ENCODE data around the gene APOL1. TPM values are rescaled to one million over a fixed set of nuclear protein-coding genes. Genes with fewer than 3 reads are reported as not detected.

APOL1 gene
- total and polyA plus RNA-seq, 4 donors: 7.7 to 129 (median 59.5) TPM

GRCh38 chr22:36221799-36222751 lies 30.9 kb upstream of the APOL1 start:
- Histone ChIP-seq H3K4me3 (ENCODE audit: low read depth in 1 of 3, low read length in 3 of 3) (no peak overlapping the region), H3K27ac (ENCODE audit: low read depth in 1 of 2, low read length in 2 of 2) (no peak overlapping the region), H3K4me1 (ENCODE audit: control insufficient read depth in 4 of 4, insufficient read depth in 4 of 4, low read length in 3 of 4) (peaks cover 0 to 7% (median 2%) of the 10 kb centered on the region in 4 donors), H3K9me3 (ENCODE audit: control insufficient read depth in 4 of 4, low read length in 3 of 4) (no peaks in the 10 kb centered on the region), H3K9ac (ENCODE audit: low read depth in 1 of 2, low read length in 2 of 2) (no peak overlapping the region), H3K36me3 (ENCODE audit: control insufficient read depth in 4 of 4, insufficient read depth in 3 of 4, low read depth in 1 of 4, low read length in 3 of 4) (peaks cover 0 to 2% (median 0%) of the 10 kb centered on the region in 4 donors), H3K27me3 (ENCODE audit: control insufficient read depth in 4 of 4, insufficient read depth in 4 of 4, low read length in 3 of 4) (no peaks in the 10 kb centered on the region)
- TF ChIP-seq JUND (IDR thresholded peaks at IDR 0.05) (no peak), FOXA1 (IDR thresholded peaks at IDR 0.05) (no peak), EGR1 (IDR thresholded peaks at IDR 0.05; ENCODE audit: low read depth in 2 of 2) (no peak), TAF1 (conservative IDR thresholded peaks at IDR 0.05) (no peak), SP1 (IDR thresholded peaks at IDR 0.05) (no peak), MAX (IDR thresholded peaks at IDR 0.05) (no peak), YY1 (IDR thresholded peaks at IDR 0.05) (no peak), RAD21 (IDR thresholded peaks at IDR 0.05) (peak; percentile 85 to 90), FOXA2 (IDR thresholded peaks at IDR 0.05) (no peak), REST (IDR thresholded peaks at IDR 0.05) (no peak), HNF4G (IDR thresholded peaks at IDR 0.05) (no peak)
- TF ChIP-seq, protein P1, sequence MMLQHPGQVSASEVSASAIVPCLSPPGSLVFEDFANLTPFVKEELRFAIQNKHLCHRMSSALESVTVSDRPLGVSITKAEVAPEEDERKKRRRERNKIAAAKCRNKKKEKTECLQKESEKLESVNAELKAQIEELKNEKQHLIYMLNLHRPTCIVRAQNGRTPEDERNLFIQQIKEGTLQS (IDR thresholded peaks at IDR 0.05): no peak
- TF ChIP-seq, protein P2, sequence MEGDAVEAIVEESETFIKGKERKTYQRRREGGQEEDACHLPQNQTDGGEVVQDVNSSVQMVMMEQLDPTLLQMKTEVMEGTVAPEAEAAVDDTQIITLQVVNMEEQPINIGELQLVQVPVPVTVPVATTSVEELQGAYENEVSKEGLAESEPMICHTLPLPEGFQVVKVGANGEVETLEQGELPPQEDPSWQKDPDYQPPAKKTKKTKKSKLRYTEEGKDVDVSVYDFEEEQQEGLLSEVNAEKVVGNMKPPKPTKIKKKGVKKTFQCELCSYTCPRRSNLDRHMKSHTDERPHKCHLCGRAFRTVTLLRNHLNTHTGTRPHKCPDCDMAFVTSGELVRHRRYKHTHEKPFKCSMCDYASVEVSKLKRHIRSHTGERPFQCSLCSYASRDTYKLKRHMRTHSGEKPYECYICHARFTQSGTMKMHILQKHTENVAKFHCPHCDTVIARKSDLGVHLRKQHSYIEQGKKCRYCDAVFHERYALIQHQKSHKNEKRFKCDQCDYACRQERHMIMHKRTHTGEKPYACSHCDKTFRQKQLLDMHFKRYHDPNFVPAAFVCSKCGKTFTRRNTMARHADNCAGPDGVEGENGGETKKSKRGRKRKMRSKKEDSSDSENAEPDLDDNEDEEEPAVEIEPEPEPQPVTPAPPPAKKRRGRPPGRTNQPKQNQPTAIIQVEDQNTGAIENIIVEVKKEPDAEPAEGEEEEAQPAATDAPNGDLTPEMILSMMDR (IDR thresholded peaks at IDR 0.05; ENCODE audit: low read depth, low read length, missing input control): peak; percentile 65
- DNase-seq (ENCODE audit: low spot score): no peak
- 11% methylated on average over 7 of the region's 7 CpGs for WGBS

DNA sequence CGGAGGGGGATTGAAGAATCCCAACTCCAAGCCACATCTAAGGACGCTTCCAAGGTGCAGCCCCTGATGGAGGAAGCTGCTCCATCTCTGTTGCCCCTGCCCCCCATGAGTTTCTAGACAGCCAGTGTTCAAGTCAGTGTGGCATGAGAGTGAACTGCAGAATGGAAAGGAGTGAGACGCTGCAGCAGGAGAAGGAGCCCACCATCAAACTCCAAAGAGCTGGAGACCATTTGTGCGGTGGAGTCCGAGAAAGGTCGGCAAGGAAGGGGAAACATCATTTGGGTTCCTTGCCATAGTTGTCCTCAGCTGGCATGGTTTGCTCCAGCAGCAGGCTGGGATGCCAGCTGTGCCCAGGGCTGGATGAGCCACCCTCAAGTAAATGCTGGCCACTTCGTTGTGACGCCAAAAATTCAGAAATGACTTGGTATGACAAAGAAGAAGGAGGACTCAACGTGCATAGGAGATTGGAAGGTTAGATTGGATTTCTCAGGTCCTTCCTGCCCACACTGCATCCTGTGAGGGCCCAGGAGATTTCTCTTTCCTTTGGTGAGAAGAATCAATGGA lies 30.0 kb upstream of the APOL1 start:
- DNase-seq (ENCODE audit: low spot score): no peak

More for the DNA sequence above, 30.0 kb upstream of the APOL1 start:
- Histone ChIP-seq H3K36me3 (ENCODE audit: control insufficient read depth in 4 of 4, insufficient read depth in 3 of 4, low read depth in 1 of 4, low read length in 3 of 4) (peaks cover 0 to 8% (median 5%) of the 10 kb centered on the region in 4 donors), H3K4me1 (ENCODE audit: control insufficient read depth in 4 of 4, insufficient read depth in 4 of 4, low read length in 3 of 4) (peaks cover 0 to 7% (median 2%) of the 10 kb centered on the region in 4 donors), H3K9me3 (ENCODE audit: control insufficient read depth in 4 of 4, low read length in 3 of 4) (no peaks in the 10 kb centered on the region), H3K27ac (ENCODE audit: low read depth in 1 of 2, low read length in 2 of 2) (no peak overlapping the region), H3K4me3 (ENCODE audit: low read depth in 1 of 3, low read length in 3 of 3) (no peak overlapping the region), H3K9ac (ENCODE audit: low read depth in 1 of 2, low read length in 2 of 2) (no peak overlapping the region), H3K27me3 (ENCODE audit: control insufficient read depth in 4 of 4, insufficient read depth in 4 of 4, low read length in 3 of 4) (no peaks in the 10 kb centered on the region)
- TF ChIP-seq, protein P2 (IDR thresholded peaks at IDR 0.05; ENCODE audit: low read depth, low read length, missing input control): no peak
- TF ChIP-seq EGR1 (IDR thresholded peaks at IDR 0.05; ENCODE audit: low read depth in 2 of 2): no peak
- TF ChIP-seq, protein P1 (IDR thresholded peaks at IDR 0.05): no peak
- TF ChIP-seq HNF4A (conservative IDR thresholded peaks at IDR 0.05): no peak
- TF ChIP-seq RXRA (IDR thresholded peaks at IDR 0.05): no peak
- no peak for TF ChIP-seq FOXA2 (IDR thresholded peaks at IDR 0.05)
- TF ChIP-seq SP1 (IDR thresholded peaks at IDR 0.05): no peak
- no peak for TF ChIP-seq FOXA1 (IDR thresholded peaks at IDR 0.05)
- 90% methylated on average over 9 of the region's 9 CpGs for WGBS
